Loucy (cell line): ENCODE results near the gene HS6ST1.

Source experiments
- H2AFZ ChIP-seq: fragments of 200-600 bp; sonication (generic); 2 replicates; pipeline ENCODE4 v1.6.0; 2016; ENCODE audit warnings: antibody characterized with exemption, mild to moderate bottlenecking, low read length, moderate library complexity
- H3F3A ChIP-seq: fragments of 200-600 bp; 2 replicates; pipeline ENCODE4 v1.6.0; 2016; ENCODE audit warnings: antibody characterized with exemption, low read depth, mild to moderate bottlenecking
- H3K27me3 ChIP-seq: fragments of 200-600 bp; sonication (generic); 2 replicates; pipeline ENCODE4 v1.6.1; 2014; ENCODE audit warnings: low read length, mild to moderate bottlenecking; ENCODE audit not compliant: insufficient read depth, poor library complexity, severe bottlenecking
- H3K36me3 ChIP-seq: fragments of 200-600 bp; sonication (generic); 2 replicates; pipeline ENCODE4 v1.6.1; 2016; ENCODE audit warnings: low read length; ENCODE audit not compliant: insufficient read depth
- H3K4me1 ChIP-seq: fragments of 200-600 bp; sonication (generic); 2 replicates; pipeline ENCODE4 v1.5.1; 2014; ENCODE audit warnings: low read length, mild to moderate bottlenecking; ENCODE audit not compliant: insufficient read depth, poor library complexity, severe bottlenecking
- H3K4me2 ChIP-seq: fragments of 200-600 bp; sonication (generic); 2 replicates; pipeline ENCODE4 v1.6.0; 2014; ENCODE audit warnings: antibody characterized with exemption, low read length, low read depth, mild to moderate bottlenecking; ENCODE audit not compliant: poor library complexity, severe bottlenecking
- H3K4me3 ChIP-seq: fragments of 200-600 bp; sonication (generic); 2 replicates; pipeline ENCODE4 v1.5.1; 2014; ENCODE audit warnings: low read length, mild to moderate bottlenecking, mixed read lengths; ENCODE audit not compliant: poor library complexity, severe bottlenecking
- H3K79me2 ChIP-seq: fragments of 200-600 bp; sonication (generic); 2 replicates; pipeline ENCODE4 v1.6.1; 2014; ENCODE audit warnings: low read length; ENCODE audit not compliant: insufficient read depth
- H3K9ac ChIP-seq: fragments of 200-600 bp; sonication (generic); 2 replicates; pipeline ENCODE4 v1.6.0; 2014; ENCODE audit warnings: mild to moderate bottlenecking, low read depth, low read length, moderate library complexity; ENCODE audit not compliant: poor library complexity, severe bottlenecking
- H3K9me2 ChIP-seq: fragments of 200-600 bp; sonication (generic); replicated peaks from 2 replicates; pipeline ENCODE4 v1.6.1; 2016; ENCODE audit warnings: low read depth, low read length, mixed read lengths
- H3K9me3 ChIP-seq: fragments of 200-600 bp; sonication (generic); 2 replicates; pipeline ENCODE4 v1.6.1; 2014; ENCODE audit warnings: mild to moderate bottlenecking, antibody characterized with exemption, low read length, low read depth; ENCODE audit not compliant: insufficient read depth
- H4K20me1 ChIP-seq: fragments of 200-600 bp; sonication (generic); 2 replicates; pipeline ENCODE4 v1.6.0; 2014; ENCODE audit warnings: antibody characterized with exemption, low read length, mild to moderate bottlenecking; ENCODE audit not compliant: insufficient read depth, poor library complexity, severe bottlenecking
- CTCF ChIP-seq: fragments of 200-600 bp; sonication (generic); conservative IDR thresholded peaks from 2 replicates; pipeline ENCODE4 v1.5.1; 2014; ENCODE audit warnings: mild to moderate bottlenecking, antibody characterized with exemption, low read length
- EZH2phosphoT487 ChIP-seq: fragments of 200-600 bp; IDR thresholded peaks from 2 replicates; pipeline ENCODE4 v1.6.1; 2018; ENCODE audit warnings: antibody characterized with exemption, mild to moderate bottlenecking, moderate library complexity, borderline replicate concordance

The HS6ST1 gene

GRCh38 chr2:128318776-128319464 lies at the start of gene HS6ST1:
TSS of gene HS6ST1 (minus strand) at chr2:128318868. CDS start at chr2:128318563, 305 bp downstream.
- H3K4me3 ChIP-seq: peak within 1 kb of the TSS; percentile 90
- H3F3A ChIP-seq: 0 out of 2 replicates have a peak, but pooled peaks cover 6% of the 10 kb centered on the region
- peak within 1 kb of the TSS; percentile 98 for H3K4me2 ChIP-seq
- no peak within 1 kb of the TSS for H2AFZ ChIP-seq
- H3K4me1 ChIP-seq: peaks cover 44% of the 10 kb centered on the region
- TF ChIP-seq EZH2phosphoT487 (no peak), CTCF (no peak)
- no peaks in the 10 kb centered on the region for H3K9me2 ChIP-seq
- H3K9ac ChIP-seq: peak within 1 kb of the TSS; percentile 99
- H3K27me3 ChIP-seq: peaks cover 27% of the 10 kb centered on the region
- no peaks in the 10 kb centered on the region for H3K9me3 ChIP-seq
- H4K20me1 ChIP-seq: peaks cover 40% of the 10 kb centered on the region
- H3K36me3 ChIP-seq: peaks cover 36% of the 10 kb centered on the region
- peaks cover 94% of the 10 kb centered on the region for H3K79me2 ChIP-seq

- no peaks in the 10 kb centered on the region for H4K20me1 ChIP-seq
- no peaks in the 10 kb centered on the region for H3K36me3 ChIP-seq
- no peak overlapping the region for H2AFZ ChIP-seq
- H3K4me1 ChIP-seq: peaks cover 14% of the 10 kb centered on the region
- TF ChIP-seq EZH2phosphoT487 (no peak), CTCF (no peak)
- H3K4me3 ChIP-seq: no peak overlapping the region
- no peaks in the 10 kb centered on the region for H3F3A ChIP-seq
- H3K9me2 ChIP-seq: no peaks in the 10 kb centered on the region
- H3K79me2 ChIP-seq: no peaks in the 10 kb centered on the region
- H3K9me3 ChIP-seq: no peaks in the 10 kb centered on the region
- H3K27me3 ChIP-seq: no peaks in the 10 kb centered on the region
- no peak overlapping the region for H3K4me2 ChIP-seq
- H3K9ac ChIP-seq: no peak overlapping the region
Measured at GRCh38 chr2:128367601-128368359, 49.1 kb upstream of the HS6ST1 start.

GRCh38 chr2:128366713-128367511 lies 48.2 kb upstream of the HS6ST1 start:
- H3K27me3 ChIP-seq: no peaks in the 10 kb centered on the region
- H3K4me2 ChIP-seq: no peak overlapping the region
- no peaks in the 10 kb centered on the region for H3K79me2 ChIP-seq
- peaks cover 5% of the 10 kb centered on the region for H3K4me1 ChIP-seq
- H2AFZ ChIP-seq: no peak overlapping the region
- no peaks in the 10 kb centered on the region for H3F3A ChIP-seq
- no peak overlapping the region for H3K4me3 ChIP-seq
- no peaks in the 10 kb centered on the region for H3K36me3 ChIP-seq
- no peak for TF ChIP-seq EZH2phosphoT487
- TF ChIP-seq CTCF: no peak
- no peaks in the 10 kb centered on the region for H4K20me1 ChIP-seq
- no peak overlapping the region for H3K9ac ChIP-seq
- no peaks in the 10 kb centered on the region for H3K9me2 ChIP-seq
- H3K9me3 ChIP-seq: no peaks in the 10 kb centered on the region
